Small intestine (tissue), 16 donors: Measurements from ENCODE around the gene CCDC92B. TPM values are rescaled to one million over a fixed set of nuclear protein-coding genes. Genes with fewer than 3 reads are reported as not detected.

ENCODE experiments used
- DNase-seq, 2 donors: peaks; one replicate each; pipeline versions ENCODE4 v3.0.0 to v3.0.0-alpha.2; 2013
- FAIRE-seq: peaks from 2 replicates; lab custom pipeline; 2012; peaks lifted over from hg19 to GRCh38; lab: Jason Lieb, UNC
- H3K27ac ChIP-seq, 3 donors: one replicate each; pipeline ENCODE4 v1.5.1; 2013; ENCODE audit warnings: low read length in 2 of 3, mild to moderate bottlenecking in 2 of 3, control low read depth in 1 of 3, inconsistent platforms in 1 of 3, low read depth in 1 of 3, moderate library complexity in 1 of 3
- H3K27me3 ChIP-seq, 3 donors: one replicate each; pipeline ENCODE4 v1.6.1; 2013; ENCODE audit warnings: low read length in 3 of 3, inconsistent platforms in 1 of 3; ENCODE audit not compliant: control insufficient read depth in 3 of 3, insufficient read depth in 3 of 3
- H3K36me3 ChIP-seq, 3 donors: one replicate each; pipeline ENCODE4 v1.6.1; 2013; ENCODE audit warnings: low read length in 3 of 3, inconsistent platforms in 1 of 3, low read depth in 1 of 3, mild to moderate bottlenecking in 1 of 3, moderate library complexity in 1 of 3; ENCODE audit not compliant: control insufficient read depth in 3 of 3, insufficient read depth in 2 of 3
- H3K4me1 ChIP-seq, 3 donors: one replicate each; pipeline ENCODE4 v1.6.1; 2013; ENCODE audit warnings: low read length in 2 of 3, inconsistent platforms in 1 of 3, low read depth in 1 of 3, mild to moderate bottlenecking in 1 of 3, moderate library complexity in 1 of 3; ENCODE audit not compliant: control insufficient read depth in 3 of 3, insufficient read depth in 2 of 3
- H3K4me3 ChIP-seq, 3 donors: one replicate each; pipeline ENCODE4 v1.5.1; 2013; ENCODE audit warnings: low read length in 3 of 3, control low read depth in 1 of 3, inconsistent platforms in 1 of 3, low read depth in 1 of 3, mild to moderate bottlenecking in 1 of 3, moderate library complexity in 1 of 3
- H3K9me3 ChIP-seq, 2 donors: one replicate each; pipeline ENCODE4 v1.6.1; 2013; ENCODE audit warnings: low read depth in 1 of 2, low read length in 1 of 2; ENCODE audit not compliant: control insufficient read depth in 2 of 2, insufficient read depth in 1 of 2
- WGBS, 3 donors: extraction: QIAGEN DNeasy Blood & Tissue Kit; methylation state at CpG; one replicate each; pipeline ENCODE4 v1.1.7; 2013; 5-methylcytosine and 5-hydroxymethylcytosine counted together
- long read RNA-seq, 10 donors: transcript quantifications; one replicate each; lab custom pipeline, GENCODE V29; 2026
- polyA plus RNA-seq, 4 donors: library from polyadenylated mRNA; stranded (reverse) in 3 of 4; unstranded in 1 of 4; fragments of 200-250 nt in 3 of 4; fragments of 120-200 nt in 1 of 4; gene quantifications; one replicate each; pipeline versions ENCODE4 v1.2.1 to v1.2.3, GENCODE V29; 2013
- donor health status: healthy with polysubstance abuse.
- donor health status: control.
- donor health status: control.
- donor health status: Bipolar disorder and iron deficiency.
- donor health status: healthy.

The CCDC92B gene
- polyA plus RNA-seq = 1 to 10 TPM in 1 of 4 donors, under 1 TPM in 2, not detected in 1; 0.22 to 1.2 (median 0.75) TPM
- long read RNA-seq, donor 1 = 0 reads
- long read RNA-seq, donor 2, partial matches to known transcripts = 0 of 1 reads
- long read RNA-seq, donor 2, other reads (novel, unspliced or antisense) = 0 of 1 reads
- long read RNA-seq, donor 3, partial matches to known transcripts = 0 of 1 reads
- long read RNA-seq, donor 3, other reads (novel, unspliced or antisense) = 0 of 1 reads
- long read RNA-seq, donor 4 = 0 reads
- long read RNA-seq, donor 5, partial matches to known transcripts = 0 of 3 reads
- long read RNA-seq, donor 5, other reads (novel, unspliced or antisense) = 0 of 3 reads
- long read RNA-seq, donor 6 = 0 reads
- long read RNA-seq, donor 7, partial matches to known transcripts = 0 of 1 reads
- long read RNA-seq, donor 7, other reads (novel, unspliced or antisense) = 0 of 1 reads
- long read RNA-seq, donor 8 = 0 reads
- long read RNA-seq, donor 9, partial matches to known transcripts = 0 of 1 reads
- long read RNA-seq, donor 9, other reads (novel, unspliced or antisense) = 0 of 1 reads
- long read RNA-seq, donor 10, transcript AC005696.4-201 (1 exons, 3,147 nt) = major isoform, 7 of 7 reads
- long read RNA-seq, donor 10, partial matches to known transcripts = 0 of 7 reads
- long read RNA-seq, donor 10, other reads (novel, unspliced or antisense) = 0 of 7 reads

GRCh38 chr17:2749058-2749783 is at the start of gene CCDC92B:
Gene CCDC92B, minus strand, starts transcription at chr17:2749652. Its CDS starts 14,507 bp downstream, at chr17:2735145.
- Histone ChIP-seq H3K4me3 (no peak within 1 kb of the TSS), H3K9me3 (no peaks in the 10 kb centered on the region), H3K4me1 (no peaks in the 10 kb centered on the region), H3K27ac (no peak within 1 kb of the TSS), H3K36me3 (no peaks in the 10 kb centered on the region), H3K27me3 (peaks cover 0 to 36% (median 8%) of the 10 kb centered on the region in 3 donors)
- DNase-seq = no peak
- 3 to 11% (median 7%) methylated on average over 14 to 75 of the region's 76 CpGs for WGBS, 3 donors
- no peak for FAIRE-seq

GRCh38 chr17:2798678-2799077 is 49.2 kb upstream of the CCDC92B start:
- Histone ChIP-seq H3K9me3 (no peaks in the 10 kb centered on the region), H3K4me1 (peaks cover 0 to 4% (median 3%) of the 10 kb centered on the region in 3 donors), H3K4me3 (no peak overlapping the region), H3K36me3 (no peaks in the 10 kb centered on the region), H3K27ac (no peak overlapping the region), H3K27me3 (no peaks in the 10 kb centered on the region)
- 51 to 78% (median 77%) methylated on average over 11 of the region's 11 CpGs for WGBS, 3 donors
- FAIRE-seq = no peak
- no peak for DNase-seq

GRCh38 chr17:2798188-2798587 is 48.7 kb upstream of the CCDC92B start:
- Histone ChIP-seq H3K27ac (no peak overlapping the region), H3K9me3 (no peaks in the 10 kb centered on the region), H3K27me3 (no peaks in the 10 kb centered on the region), H3K4me1 (peaks cover 0 to 4% (median 3%) of the 10 kb centered on the region in 3 donors), H3K4me3 (no peak overlapping the region), H3K36me3 (no peaks in the 10 kb centered on the region)
- 39 to 76% (median 62%) methylated on average over 11 of the region's 11 CpGs for WGBS, 3 donors
- FAIRE-seq = no peak
- DNase-seq = no peak

- H3K27ac ChIP-seq = no peak overlapping the region
- H3K4me3 ChIP-seq = no peak overlapping the region
- peak in 1 of 2 donors; percentile 80 for DNase-seq
- H3K36me3 ChIP-seq = no peaks in the 10 kb centered on the region
- FAIRE-seq = no peak
- H3K4me1 ChIP-seq = peaks cover 0 to 4% (median 3%) of the 10 kb centered on the region in 3 donors
- no peaks in the 10 kb centered on the region for H3K27me3 ChIP-seq
- H3K9me3 ChIP-seq = no peaks in the 10 kb centered on the region
- WGBS, 3 donors = 15 to 59% (median 40%) methylated on average over 11 of the region's 11 CpGs
Observed at GRCh38 chr17:2797637-2798036, 48.2 kb upstream of the CCDC92B start.

- Histone ChIP-seq H3K27ac (peak overlapping the region in 1 of 3 donors; percentile 9), H3K36me3 (no peaks in the 10 kb centered on the region), H3K9me3 (no peaks in the 10 kb centered on the region), H3K4me1 (peaks cover 0 to 4% (median 3%) of the 10 kb centered on the region in 3 donors), H3K4me3 (no peak overlapping the region), H3K27me3 (peaks cover 0 to under 1% (median 0%) of the 10 kb centered on the region in 3 donors)
- no peak for FAIRE-seq
- WGBS, 3 donors = 34 to 56% (median 49%) methylated on average over 15 of the region's 15 CpGs
- no peak for DNase-seq
Observed at GRCh38 chr17:2797226-2797625, 47.8 kb upstream of the CCDC92B start.

- FAIRE-seq (no peak), DNase-seq (peak; percentile 22 to 53)
- Histone ChIP-seq H3K27me3 (peaks cover 0 to 2% (median 0%) of the 10 kb centered on the region in 3 donors), H3K36me3 (no peaks in the 10 kb centered on the region), H3K27ac (peak within 1 kb of the TSS in 1 of 3 donors; percentile 9), H3K4me3 (no peak within 1 kb of the TSS), H3K4me1 (peaks cover 0 to 6% (median 3%) of the 10 kb centered on the region in 3 donors), H3K9me3 (no peaks in the 10 kb centered on the region)
- WGBS, 3 donors = 40 to 50% (median 49%) methylated on average over 38 to 39 of the region's 39 CpGs
Observed at GRCh38 chr17:2796164-2797125, 47.0 kb upstream of the CCDC92B start, which contains the start of gene RAP1GAP2. Gene RAP1GAP2, plus strand, starts transcription at chr17:2796438. Its CDS starts 90 bp downstream, at chr17:2796528.

GRCh38 chr17:2795441-2796163 is 46.1 kb upstream of the CCDC92B start:
- H3K4me3 ChIP-seq = no peak overlapping the region
- 64 to 71% (median 65%) methylated on average over 28 of the region's 28 CpGs for WGBS, 3 donors
- H3K9me3 ChIP-seq = no peaks in the 10 kb centered on the region
- H3K36me3 ChIP-seq = no peaks in the 10 kb centered on the region
- H3K27me3 ChIP-seq = peaks cover 0 to 2% (median 0%) of the 10 kb centered on the region in 3 donors
- FAIRE-seq = no peak
- no peak for DNase-seq
- H3K27ac ChIP-seq = no peak overlapping the region
- peaks cover 0 to 10% (median 3%) of the 10 kb centered on the region in 3 donors for H3K4me1 ChIP-seq
